Activated B cell treated with CpG ODN at 0.5 μM for 24 hours (primary cell): ENCODE data around the gene TXNDC5. TPM values are rescaled to one million over a fixed set of nuclear protein-coding genes. Genes with fewer than 3 reads are reported as not detected.

Source experiments
- ATAC-seq: fragments of 200-7000 bp; cut with Tn5 transposase; one replicate; pipeline ENCODE4 v1.10.0; 2021; ENCODE audit warnings: low read depth, mild to moderate bottlenecking, moderate library complexity
- CTCF ChIA-PET: fragments of 350-600 bp; sonication (Branson Sonifier 250); formaldehyde crosslinking; loops from one replicate; lab custom pipeline; 2021; ENCODE audit warnings: antibody characterized with exemption; lab: Charles Lee
- POLR2A ChIA-PET: fragments of 350-600 bp; sonication (Branson Sonifier 250); formaldehyde crosslinking; loops from one replicate; lab custom pipeline; 2021; ENCODE audit warnings: antibody characterized with exemption; lab: Charles Lee
- DNase-seq: peaks from one replicate; pipeline ENCODE4 v3.0.0; 2022
- H3K27ac Mint-ChIP-seq: one replicate; pipeline ENCODE4 v1.8.0; 2020; ENCODE audit warnings: mixed read lengths
- H3K27me3 Mint-ChIP-seq: one replicate; pipeline ENCODE4 v1.8.0; 2021; ENCODE audit warnings: mixed read lengths
- H3K36me3 Mint-ChIP-seq: one replicate; pipeline ENCODE4 v1.8.0; 2021; ENCODE audit warnings: low read depth, mixed read lengths
- H3K4me1 Mint-ChIP-seq: one replicate; pipeline ENCODE4 v1.8.0; 2021; ENCODE audit warnings: mixed read lengths
- H3K4me3 Mint-ChIP-seq: one replicate; pipeline ENCODE4 v1.8.0; 2020; ENCODE audit warnings: mild to moderate bottlenecking, mixed read lengths
- H3K9me3 Mint-ChIP-seq: one replicate; pipeline ENCODE4 v1.8.0; 2020; ENCODE audit warnings: mixed read lengths
- CTCF ChIP-seq: fragments of 200-600 bp; IDR thresholded peaks from one replicate; pipeline ENCODE4 v1.8.0; 2022; ENCODE audit warnings: antibody characterized with exemption, mild to moderate bottlenecking
- intact Hi-C: fragments of 100-400 bp; cut with micrococcal nuclease; formaldehyde crosslinking; loops from one replicate; pipeline ENCODE4 v1.15.1; 2024
- total RNA-seq: library from RNA; stranded (reverse); gene quantifications from 2 replicates; pipeline ENCODE4 v1.2.3, GENCODE V29; 2022

Gene TXNDC5
- 68.2 TPM in 2 replicates for total RNA-seq

GRCh38 chr6:7910654-7911344, at the start of gene TXNDC5:
Gene TXNDC5, minus strand, starts transcription at chr6:7910788. Its CDS starts 12 bp downstream, at chr6:7910776.
- no peak for TF ChIP-seq CTCF
- H3K9me3 Mint-ChIP-seq = no peaks in the 10 kb centered on the region
- intact Hi-C loops = loop anchor here (1.0 to 5.0 kb wide), 5 partner anchors 23 to 192 kb away; partner anchors contain the start of genes BLOC1S5, BMP6 and EEF1E1
- peaks cover 26% of the 10 kb centered on the region for H3K4me1 Mint-ChIP-seq
- no peaks in the 10 kb centered on the region for H3K36me3 Mint-ChIP-seq
- ATAC-seq (peak; percentile 79), DNase-seq (peak; percentile 78)
- peak within 1 kb of the TSS; percentile 85 for H3K4me3 Mint-ChIP-seq
- ChIA-PET POLR2A (interaction anchor here (0.7 to 1.9 kb wide), 7 partner anchors 10 to 153 kb away, joined by 3 to 9 read pairs (median 5); partner anchors contain the start of gene BLOC1S5), CTCF (interaction anchor here (0.8 to 1.1 kb wide), 2 partner anchors 22 to 23 kb away, joined by 3 read pairs; no protein-coding TSS in a partner anchor)
- peak within 1 kb of the TSS; percentile 83 for H3K27ac Mint-ChIP-seq
- no peaks in the 10 kb centered on the region for H3K27me3 Mint-ChIP-seq

DNA sequence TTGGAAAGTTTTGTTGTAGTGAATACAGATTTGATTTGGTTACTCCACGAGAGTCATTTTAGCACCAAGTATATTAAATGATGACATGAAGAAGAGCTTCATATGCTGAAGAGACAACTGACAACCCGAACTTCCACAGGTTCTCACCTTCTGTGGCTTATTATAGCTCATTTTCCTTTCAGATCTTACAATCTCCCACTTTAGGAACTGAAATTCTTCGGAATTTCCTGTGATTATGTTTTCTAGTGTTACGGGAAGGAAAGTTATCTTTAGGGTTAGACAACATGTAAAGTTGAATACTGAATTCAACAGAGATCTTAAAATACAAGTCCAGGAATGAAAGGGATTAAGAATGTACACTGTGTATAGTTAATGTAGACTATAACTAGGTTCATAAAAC, 49.6 kb upstream of the TXNDC5 start:
- H3K36me3 Mint-ChIP-seq = no peaks in the 10 kb centered on the region
- H3K27me3 Mint-ChIP-seq = no peaks in the 10 kb centered on the region
- peaks cover under 1% of the 10 kb centered on the region for H3K9me3 Mint-ChIP-seq
- H3K27ac Mint-ChIP-seq = no peak overlapping the region
- CTCF ChIA-PET = no interaction called here
- DNase-seq = no peak
- H3K4me1 Mint-ChIP-seq = peaks cover 23% of the 10 kb centered on the region
- ATAC-seq = no peak
- intact Hi-C loops = no loop called here
- TF ChIP-seq CTCF = no peak
- POLR2A ChIA-PET = interaction anchor here (0.7 to 1.0 kb wide), 2 partner anchors 19 to 35 kb away, joined by 4 to 6 read pairs; no protein-coding TSS in a partner anchor
- no peak overlapping the region for H3K4me3 Mint-ChIP-seq

DNA sequence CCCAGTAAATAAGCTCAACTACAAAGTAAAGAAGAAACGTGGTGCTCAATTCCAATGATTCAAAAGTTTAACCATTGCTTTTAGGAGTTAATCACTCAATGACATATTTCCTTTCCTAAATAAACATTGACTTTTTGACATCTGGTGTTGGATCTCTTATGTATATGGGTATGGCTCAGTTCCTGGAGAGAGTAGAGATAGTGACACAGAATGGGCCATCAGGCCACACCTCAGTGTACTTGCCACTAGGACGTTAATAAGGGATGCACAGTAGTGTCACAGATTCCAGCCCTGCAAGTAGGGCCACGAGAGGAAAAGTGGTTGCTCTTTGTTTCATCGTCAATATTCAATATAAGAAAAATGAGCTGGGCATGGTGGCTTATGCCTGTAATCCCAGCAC, 48.9 kb upstream of the TXNDC5 start:
- Mint-ChIP-seq H3K4me1 (peaks cover 23% of the 10 kb centered on the region), H3K27ac (no peak overlapping the region), H3K9me3 (no peaks in the 10 kb centered on the region), H3K4me3 (no peak overlapping the region), H3K36me3 (no peaks in the 10 kb centered on the region), H3K27me3 (no peaks in the 10 kb centered on the region)
- no peak for TF ChIP-seq CTCF
- intact Hi-C loops = no loop called here
- POLR2A ChIA-PET = interaction anchor here (0.7 to 1.0 kb wide), 2 partner anchors 20 to 177 kb away, joined by 3 to 4 read pairs; no protein-coding TSS in a partner anchor
- DNase-seq (no peak), ATAC-seq (no peak)
- CTCF ChIA-PET = no interaction called here

GRCh38 chr6:7958464-7958863, 47.9 kb upstream of the TXNDC5 start:
- POLR2A ChIA-PET = no interaction called here
- H3K36me3 Mint-ChIP-seq = no peaks in the 10 kb centered on the region
- DNase-seq (no peak), ATAC-seq (no peak)
- no peaks in the 10 kb centered on the region for H3K9me3 Mint-ChIP-seq
- H3K27me3 Mint-ChIP-seq = no peaks in the 10 kb centered on the region
- no peak overlapping the region for H3K4me3 Mint-ChIP-seq
- intact Hi-C loops = no loop called here
- peaks cover 21% of the 10 kb centered on the region for H3K4me1 Mint-ChIP-seq
- CTCF ChIA-PET = no interaction called here
- H3K27ac Mint-ChIP-seq = no peak overlapping the region
- no peak for TF ChIP-seq CTCF

- Mint-ChIP-seq H3K36me3 (no peaks in the 10 kb centered on the region), H3K4me3 (no peak overlapping the region), H3K4me1 (peaks cover 10% of the 10 kb centered on the region), H3K27ac (no peak overlapping the region), H3K9me3 (no peaks in the 10 kb centered on the region), H3K27me3 (no peaks in the 10 kb centered on the region)
- POLR2A ChIA-PET = interaction anchor here (1.6 kb wide), 1 partner anchor 17 kb away, joined by 8 read pairs; no protein-coding TSS in a partner anchor
- no peak for DNase-seq
- no peak for TF ChIP-seq CTCF
- ATAC-seq = no peak
- intact Hi-C loops = no loop called here
- CTCF ChIA-PET = no interaction called here
These were observed 45.7 kb upstream of the TXNDC5 start for GRCh38 chr6:7956257-7956656.
